SKM-1 treated with dmso at 0.1 percent for 144 hours (cell line): ENCODE results near the gene TXNRD1.
"Not testable (repeated sequence)": the region's sequence is repeated elsewhere in the genome, so short reads cannot be mapped to it uniquely, and the experiment has no call there.

Experiments used
- DNase-seq: peaks from one replicate; lab custom pipeline; 2025; ENCODE audit not compliant: unreplicated experiment; lab: John Stamatoyannopoulos, UW

TXNRD1 gene

GRCh38 chr12:104279164-104279563, 63.6 kb downstream of the TXNRD1 start:
- DNase-seq = no peak

GRCh38 chr12:104280111-104280510, 64.5 kb downstream of the TXNRD1 start:
- DNase-seq = no peak

- DNase-seq = no peak
Measured at GRCh38 chr12:104280717-104281458, 65.3 kb downstream of the TXNRD1 start.

DNA sequence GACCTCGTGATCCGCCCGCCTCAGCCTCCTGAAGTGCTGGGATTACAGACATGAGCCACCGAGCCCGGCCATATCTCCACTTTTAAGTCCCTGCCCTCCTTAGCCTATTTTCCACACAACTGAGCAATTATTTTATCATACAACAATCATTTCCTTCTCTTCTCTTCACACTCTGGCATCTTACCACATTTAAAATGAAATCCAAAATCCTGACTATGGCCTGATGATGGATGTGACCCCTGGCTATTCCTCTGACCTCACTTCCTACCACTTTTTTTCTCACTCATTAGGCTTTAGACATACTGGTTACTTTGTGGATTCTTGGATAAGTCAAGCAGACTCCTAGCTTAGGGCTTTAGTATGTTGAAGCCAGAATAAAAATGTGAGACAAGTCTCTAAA, 66.1 kb downstream of the TXNRD1 start:
- no peak for DNase-seq

DNA sequence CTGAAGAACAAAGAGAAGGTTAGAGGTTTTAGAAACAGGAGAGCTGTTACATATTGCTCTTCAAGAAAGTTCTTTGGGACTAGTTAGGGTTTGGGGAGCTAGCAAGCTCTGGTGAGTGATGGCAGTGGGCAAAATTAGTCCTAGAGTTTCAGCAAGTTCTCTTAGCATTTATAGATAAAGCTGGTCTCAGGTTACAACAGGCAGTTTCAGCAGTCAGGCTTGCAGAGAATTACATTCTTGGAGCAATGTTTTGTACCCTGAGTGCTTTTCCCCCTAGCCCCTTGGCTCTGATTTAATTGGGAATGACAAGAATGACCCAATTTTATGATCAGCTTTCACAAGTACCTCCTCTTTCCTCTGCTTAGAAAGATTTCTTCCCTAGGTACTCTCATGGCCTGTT, 66.5 kb downstream of the TXNRD1 start:
- DNase-seq = no peak

DNA sequence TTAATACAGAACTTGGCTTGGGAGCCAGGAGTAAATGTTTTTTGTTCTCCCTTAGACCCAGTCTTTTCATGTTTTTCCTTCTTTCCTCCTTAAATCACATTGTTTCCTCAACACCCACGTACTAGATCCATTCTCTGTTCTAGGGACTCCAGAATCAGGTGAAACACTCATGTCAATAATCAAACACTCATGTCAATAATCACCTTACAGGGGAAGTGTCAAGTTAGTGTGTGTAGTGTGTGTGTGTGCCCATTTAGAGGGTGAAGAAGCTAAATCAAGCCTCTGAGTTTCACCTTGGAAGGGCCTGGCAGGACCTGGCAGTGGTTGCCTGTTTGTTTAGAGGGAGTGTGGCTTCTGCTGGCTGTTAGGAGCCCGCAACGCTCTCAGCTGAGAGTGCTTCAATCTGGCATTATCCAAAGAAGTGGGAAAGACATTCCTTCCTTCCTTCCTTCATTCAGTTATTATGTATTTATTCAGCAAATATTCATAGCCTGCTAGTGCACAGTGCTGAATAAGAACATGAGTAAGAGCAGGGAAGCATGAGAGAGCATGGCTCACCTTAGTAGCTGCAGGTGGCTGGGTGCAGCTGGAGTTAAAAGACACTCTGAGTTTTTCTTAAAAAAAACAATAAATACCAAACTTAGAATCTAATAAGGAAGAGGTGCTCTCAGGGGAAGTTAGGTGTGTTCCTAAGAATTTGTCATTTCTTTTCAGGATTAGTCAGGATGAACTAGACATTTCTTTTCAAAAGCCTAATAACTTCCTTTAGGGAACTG, 70.3 kb downstream of the TXNRD1 start:
- no peak for DNase-seq

DNA sequence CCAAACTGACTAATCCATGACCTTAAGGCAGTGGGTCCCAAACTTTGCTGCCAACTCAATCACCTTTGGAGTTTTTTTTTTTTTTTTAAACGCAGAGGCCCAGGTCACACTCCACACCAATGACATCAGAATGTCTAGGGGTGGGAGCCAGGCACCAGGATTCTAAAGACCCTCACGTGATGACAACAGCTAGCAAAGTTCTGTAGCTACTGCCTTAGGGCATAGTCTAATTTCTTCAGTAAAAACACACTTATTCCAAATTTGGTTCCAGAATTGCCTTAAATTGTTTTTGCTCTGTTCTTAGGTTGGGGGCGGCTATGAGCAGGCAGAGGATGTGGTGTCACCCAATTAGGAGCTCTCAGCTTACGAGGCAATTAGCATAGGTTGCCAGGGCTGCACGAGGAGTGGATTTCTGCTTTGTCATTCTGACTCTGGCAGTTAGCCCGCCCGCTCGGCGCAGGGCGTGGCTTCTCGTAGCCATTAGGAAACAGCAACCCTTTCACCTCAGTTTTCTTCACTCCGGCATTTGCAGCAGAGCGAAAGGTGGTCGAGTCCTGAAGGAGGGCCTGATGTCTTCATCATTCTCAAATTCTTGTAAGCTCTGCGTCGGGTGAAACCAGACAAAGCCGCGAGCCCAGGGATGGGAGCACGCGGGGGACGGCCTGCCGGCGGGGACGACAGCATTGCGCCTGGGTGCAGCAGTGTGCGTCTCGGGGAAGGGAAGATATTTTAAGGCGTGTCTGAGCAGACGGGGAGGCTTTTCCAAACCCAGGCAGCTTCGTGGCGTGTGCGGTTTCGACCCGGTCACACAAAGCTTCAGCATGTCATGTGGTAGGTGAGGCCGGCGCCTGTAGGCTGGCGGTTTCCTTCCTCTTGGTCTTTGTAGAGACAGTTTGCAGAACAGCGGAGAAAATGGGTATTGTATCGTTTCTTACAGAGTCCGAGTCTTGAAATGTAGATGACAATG, 71.2 kb downstream of the TXNRD1 start:
- peak; percentile 80 for DNase-seq

- DNase-seq = peak; percentile 55
Measured at GRCh38 chr12:104288635-104289274, 73.2 kb downstream of the TXNRD1 start.

DNA sequence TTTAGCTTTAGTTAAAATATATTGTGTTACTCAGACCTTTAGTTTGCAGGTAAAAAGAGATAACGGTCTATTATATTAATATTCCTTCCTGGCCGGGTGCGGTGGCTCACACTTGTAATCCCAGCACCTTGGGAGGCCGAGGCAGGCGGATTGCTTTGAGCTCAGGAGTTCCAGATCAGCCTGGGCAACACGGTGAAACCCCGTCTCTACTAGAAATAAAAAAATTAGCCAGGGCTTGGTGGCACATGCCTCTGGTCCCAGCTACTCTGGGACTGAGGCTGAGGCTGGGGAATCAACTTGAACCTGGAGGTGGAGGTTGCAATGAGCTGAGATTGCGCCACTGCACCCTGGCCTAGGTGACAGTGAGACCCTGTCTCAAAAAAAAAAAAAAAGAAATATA, 74.7 kb downstream of the TXNRD1 start:
- DNase-seq = no peak

GRCh38 chr12:104290855-104291254, 75.3 kb downstream of the TXNRD1 start:
- no peak for DNase-seq

DNA sequence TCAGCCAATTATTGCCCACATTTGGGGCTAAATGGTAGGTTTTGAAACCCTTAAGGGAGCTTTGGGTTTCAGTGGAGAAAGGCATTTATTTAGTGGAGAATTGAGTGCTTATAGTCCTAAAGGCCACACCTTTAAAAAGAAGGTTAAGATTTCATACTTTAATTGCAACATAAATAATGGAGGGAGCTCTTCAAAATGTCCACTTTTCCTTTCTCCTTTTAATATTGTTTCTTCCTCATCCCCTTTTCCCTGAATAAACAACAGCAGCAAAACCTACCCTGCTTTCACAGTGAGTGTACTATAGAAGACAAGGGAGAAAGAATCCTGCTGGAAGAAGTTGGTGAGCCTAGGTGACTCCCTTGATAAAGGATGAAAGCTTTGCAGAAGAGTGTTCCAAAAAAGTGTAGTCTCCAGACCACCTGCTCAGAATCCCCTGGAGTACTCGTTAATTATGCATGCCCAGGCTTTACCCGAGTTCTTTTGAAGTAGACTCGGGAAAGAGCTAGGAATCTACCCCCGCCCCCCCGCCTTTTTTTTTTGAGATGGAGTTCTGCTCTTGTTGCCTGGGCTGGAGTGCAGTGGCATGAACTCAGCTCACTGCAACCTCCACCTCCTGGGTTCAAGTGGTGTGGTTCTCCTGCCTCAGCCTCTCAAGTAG, 76.4 kb downstream of the TXNRD1 start:
- no peak for DNase-seq

- no peak for DNase-seq
Measured at GRCh38 chr12:104292872-104293794, 77.6 kb downstream of the TXNRD1 start.

DNA sequence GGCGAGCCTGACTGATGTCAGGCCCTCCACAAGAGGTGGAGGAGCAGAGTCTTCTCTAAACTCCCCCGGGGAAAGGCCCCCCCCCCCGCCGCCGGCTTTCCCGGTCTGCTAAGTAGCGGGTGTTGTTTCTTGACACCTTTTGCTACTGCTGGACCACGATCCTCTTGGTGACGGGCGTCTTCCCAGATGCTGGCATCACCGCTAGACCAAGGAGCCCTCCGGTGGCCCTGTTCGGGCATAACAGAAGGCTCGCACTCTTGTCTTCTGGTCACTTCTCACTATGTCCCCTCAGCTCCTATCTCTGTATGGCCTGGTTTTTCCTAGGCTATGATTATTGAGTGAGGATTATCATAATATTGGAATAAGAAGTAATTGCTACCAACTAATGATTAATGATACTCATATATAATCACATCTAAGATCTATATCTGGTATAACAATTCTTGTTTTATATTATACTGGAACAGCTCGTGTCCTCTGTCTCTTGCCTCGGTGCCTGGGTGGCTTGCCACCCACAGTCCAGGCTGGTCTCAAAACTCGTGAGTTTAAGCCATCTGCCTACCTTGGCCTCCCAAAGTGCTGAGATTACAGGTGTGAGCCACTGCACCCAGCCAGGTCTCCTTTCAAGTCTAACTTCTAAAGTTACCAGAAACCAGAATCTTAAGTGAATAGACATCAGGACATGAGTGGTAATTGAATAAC, 78.7 kb downstream of the TXNRD1 start:
- DNase-seq = not testable (repeated sequence)

DNA sequence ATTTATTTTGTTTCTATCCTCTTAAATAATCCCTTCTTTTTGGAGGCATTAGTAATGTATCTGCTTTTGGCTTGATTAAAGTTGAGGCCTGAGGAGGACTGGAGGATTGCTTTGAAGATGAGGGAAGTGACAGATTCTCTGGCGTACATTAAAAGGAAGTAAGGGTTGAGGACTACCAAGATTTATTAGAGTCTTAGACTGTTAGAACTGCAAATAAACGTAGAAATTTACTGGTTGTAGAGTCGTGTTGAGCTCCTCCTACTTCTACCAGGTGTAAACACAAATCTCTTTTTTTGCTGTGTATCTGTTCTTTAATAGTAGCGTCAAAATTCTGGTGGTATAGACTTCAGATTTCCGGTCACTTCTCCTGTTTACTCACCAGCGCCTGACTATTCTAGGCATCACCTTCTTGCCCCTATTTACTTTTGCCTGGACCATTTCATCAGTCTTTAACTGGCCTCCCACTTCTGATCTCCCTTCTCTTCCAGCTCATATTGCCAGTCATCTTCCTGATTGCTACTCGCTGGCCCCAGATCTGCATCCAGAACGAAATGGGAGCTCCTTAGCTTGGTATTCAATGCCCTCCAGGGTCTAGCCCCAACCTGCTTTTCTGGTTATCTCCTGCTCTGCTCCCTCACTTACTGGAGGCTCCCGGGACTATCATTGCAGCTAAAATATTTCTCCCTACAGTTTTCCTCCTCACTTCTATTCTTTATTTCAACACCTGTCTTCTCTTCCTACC, 79.5 kb downstream of the TXNRD1 start:
- DNase-seq = no peak

GRCh38 chr12:104295954-104296353, 80.4 kb downstream of the TXNRD1 start:
- no peak for DNase-seq

DNA sequence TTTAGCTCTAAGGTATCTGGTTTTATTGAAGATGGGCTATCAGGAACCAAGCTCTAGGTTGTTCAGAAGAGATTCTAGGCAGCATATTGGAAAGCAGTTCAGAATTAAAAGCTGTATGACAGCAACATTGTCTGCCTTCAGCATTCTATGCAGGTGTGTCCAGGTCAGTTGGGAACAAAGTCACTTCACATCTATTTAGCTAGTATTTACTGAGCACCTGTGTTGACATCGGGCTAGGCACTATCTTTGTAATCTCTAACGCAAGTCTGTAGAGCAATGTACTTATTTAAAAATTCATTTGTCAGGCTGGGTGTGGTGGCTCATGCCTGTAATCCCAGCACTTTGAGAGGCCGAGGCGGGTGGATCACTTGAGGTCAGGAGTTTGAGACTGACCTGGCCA, 81.1 kb downstream of the TXNRD1 start:
- no peak for DNase-seq

- no peak for DNase-seq
Measured at GRCh38 chr12:104297477-104298113, 82.0 kb downstream of the TXNRD1 start.
